Osteocyte (in vitro differentiated cells): ENCODE measurements around the gene MCAM. TPM values are rescaled to one million over a fixed set of nuclear protein-coding genes. Genes with fewer than 3 reads are reported as not detected.

Source experiments
- DNase-seq: peaks from one replicate; pipeline ENCODE4 v3.0.0; 2021; ENCODE audit warnings: mixed read lengths; ENCODE audit not compliant: unreplicated experiment; ENCODE audit errors: extremely low spot score
- H3K27ac Mint-ChIP-seq: one replicate; pipeline ENCODE4 v1.8.0; 2021; ENCODE audit warnings: mild to moderate bottlenecking, mixed read lengths; ENCODE audit not compliant: unreplicated experiment
- H3K27me3 Mint-ChIP-seq: one replicate; pipeline ENCODE4 v1.8.0; 2021; ENCODE audit warnings: mixed read lengths; ENCODE audit not compliant: unreplicated experiment
- H3K36me3 Mint-ChIP-seq: one replicate; pipeline ENCODE4 v1.8.0; 2021; ENCODE audit warnings: mixed read lengths; ENCODE audit not compliant: unreplicated experiment
- H3K4me1 Mint-ChIP-seq: one replicate; pipeline ENCODE4 v1.8.0; 2021; ENCODE audit warnings: mixed read lengths; ENCODE audit not compliant: unreplicated experiment
- H3K4me3 Mint-ChIP-seq: one replicate; pipeline ENCODE4 v1.8.0; 2021; ENCODE audit warnings: mild to moderate bottlenecking, moderate library complexity, mixed read lengths; ENCODE audit not compliant: unreplicated experiment
- H3K9me3 Mint-ChIP-seq: one replicate; pipeline ENCODE4 v1.8.0; 2021; ENCODE audit warnings: mixed read lengths; ENCODE audit not compliant: unreplicated experiment
- total RNA-seq: library from RNA; stranded (reverse); gene quantifications from 2 replicates; pipeline ENCODE4 v1.2.1, GENCODE V29; 2021
- TF ChIP-seq, protein P1 (sequence below): fragments of 200-600 bp; sonication (generic); IDR thresholded peaks from 2 replicates; pipeline ENCODE4 v1.5.0; 2021; ENCODE audit warnings: antibody characterized with exemption, mild to moderate bottlenecking, moderate library complexity

MCAM gene
- total RNA-seq, 1 donor from 2014 or later = 74.9 TPM

DNA sequence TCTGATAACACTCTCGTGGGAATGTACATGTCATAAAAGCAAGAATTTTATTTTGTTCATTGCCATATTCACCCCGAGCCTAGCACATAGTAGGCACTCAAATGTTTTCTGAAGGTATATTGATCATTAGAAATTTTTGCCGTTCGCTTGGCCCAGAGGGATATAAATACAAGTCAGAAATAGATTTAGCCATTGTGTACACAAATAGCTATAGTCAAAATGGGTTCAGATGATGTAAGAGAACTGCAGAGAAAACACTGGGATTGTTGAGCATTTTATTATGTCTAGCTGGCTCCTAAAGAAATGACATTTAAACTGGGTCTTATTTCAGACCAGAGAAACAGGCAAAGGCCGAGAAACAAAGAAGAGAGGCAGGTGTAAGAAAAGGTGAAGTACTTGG lies 49.3 kb downstream of the MCAM start:
- no peaks in the 10 kb centered on the region for H3K36me3 Mint-ChIP-seq
- DNase-seq = no peak
- TF ChIP-seq, protein P1, sequence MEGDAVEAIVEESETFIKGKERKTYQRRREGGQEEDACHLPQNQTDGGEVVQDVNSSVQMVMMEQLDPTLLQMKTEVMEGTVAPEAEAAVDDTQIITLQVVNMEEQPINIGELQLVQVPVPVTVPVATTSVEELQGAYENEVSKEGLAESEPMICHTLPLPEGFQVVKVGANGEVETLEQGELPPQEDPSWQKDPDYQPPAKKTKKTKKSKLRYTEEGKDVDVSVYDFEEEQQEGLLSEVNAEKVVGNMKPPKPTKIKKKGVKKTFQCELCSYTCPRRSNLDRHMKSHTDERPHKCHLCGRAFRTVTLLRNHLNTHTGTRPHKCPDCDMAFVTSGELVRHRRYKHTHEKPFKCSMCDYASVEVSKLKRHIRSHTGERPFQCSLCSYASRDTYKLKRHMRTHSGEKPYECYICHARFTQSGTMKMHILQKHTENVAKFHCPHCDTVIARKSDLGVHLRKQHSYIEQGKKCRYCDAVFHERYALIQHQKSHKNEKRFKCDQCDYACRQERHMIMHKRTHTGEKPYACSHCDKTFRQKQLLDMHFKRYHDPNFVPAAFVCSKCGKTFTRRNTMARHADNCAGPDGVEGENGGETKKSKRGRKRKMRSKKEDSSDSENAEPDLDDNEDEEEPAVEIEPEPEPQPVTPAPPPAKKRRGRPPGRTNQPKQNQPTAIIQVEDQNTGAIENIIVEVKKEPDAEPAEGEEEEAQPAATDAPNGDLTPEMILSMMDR = no peak
- H3K4me3 Mint-ChIP-seq = no peak overlapping the region
- no peaks in the 10 kb centered on the region for H3K27me3 Mint-ChIP-seq
- H3K9me3 Mint-ChIP-seq = no peaks in the 10 kb centered on the region
- H3K27ac Mint-ChIP-seq = no peak overlapping the region
- no peaks in the 10 kb centered on the region for H3K4me1 Mint-ChIP-seq

DNA sequence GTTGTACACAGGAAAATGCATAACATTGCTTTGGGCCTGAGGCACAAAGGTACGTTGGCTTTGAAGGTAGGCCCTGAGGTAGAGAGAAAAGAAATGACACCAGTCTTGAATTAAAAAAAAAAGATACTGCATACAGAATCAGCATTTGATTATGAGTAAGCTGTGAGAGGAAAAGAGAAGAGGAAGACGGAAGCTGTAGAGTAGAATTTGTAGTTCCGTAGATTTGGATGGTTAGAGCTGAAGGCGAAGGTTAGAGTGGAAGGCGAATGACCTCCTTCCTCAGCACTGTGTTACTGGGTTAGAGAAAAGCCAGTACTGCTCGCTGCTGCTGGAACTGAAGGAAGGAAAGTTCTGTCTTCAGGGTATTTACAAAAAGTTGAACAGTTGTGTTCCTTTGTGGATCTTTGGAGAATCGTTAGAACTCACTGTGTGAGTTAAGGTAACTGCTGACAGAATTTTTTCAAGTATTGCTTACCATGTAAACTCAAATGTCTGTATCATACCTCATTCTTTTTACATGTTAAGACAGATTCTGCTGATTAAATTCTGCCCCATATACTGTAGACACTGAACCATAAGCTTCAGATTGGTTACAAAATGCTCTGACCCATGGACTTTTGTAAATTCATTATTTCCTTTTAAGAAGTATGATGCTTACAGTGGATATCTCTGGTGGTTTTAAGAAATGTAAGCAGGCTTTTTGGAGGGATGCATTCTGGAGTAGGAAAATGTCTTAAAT lies 50.2 kb downstream of the MCAM start:
- H3K27me3 Mint-ChIP-seq = no peaks in the 10 kb centered on the region
- H3K36me3 Mint-ChIP-seq = no peaks in the 10 kb centered on the region
- H3K27ac Mint-ChIP-seq = no peak overlapping the region
- no peak for DNase-seq
- H3K4me3 Mint-ChIP-seq = no peak overlapping the region
- TF ChIP-seq, protein P1 = no peak
- H3K9me3 Mint-ChIP-seq = no peaks in the 10 kb centered on the region
- H3K4me1 Mint-ChIP-seq = no peaks in the 10 kb centered on the region

- TF ChIP-seq, protein P1 = no peak
- no peak for DNase-seq
- H3K9me3 Mint-ChIP-seq = no peaks in the 10 kb centered on the region
- H3K27me3 Mint-ChIP-seq = no peaks in the 10 kb centered on the region
- H3K4me3 Mint-ChIP-seq = no peak overlapping the region
- H3K36me3 Mint-ChIP-seq = no peaks in the 10 kb centered on the region
- H3K4me1 Mint-ChIP-seq = no peaks in the 10 kb centered on the region
- no peak overlapping the region for H3K27ac Mint-ChIP-seq
Measured at GRCh38 chr11:119266063-119266462, 50.9 kb downstream of the MCAM start.

- no peak for DNase-seq
Measured at GRCh38 chr11:119263352-119263940, 53.5 kb downstream of the MCAM start.

More at GRCh38 chr11:119263352-119263940, 53.5 kb downstream of the MCAM start:
- Mint-ChIP-seq H3K27ac (no peak overlapping the region), H3K36me3 (no peaks in the 10 kb centered on the region), H3K27me3 (no peaks in the 10 kb centered on the region), H3K9me3 (no peaks in the 10 kb centered on the region), H3K4me3 (no peak overlapping the region), H3K4me1 (peaks cover 1% of the 10 kb centered on the region)
- TF ChIP-seq, protein P1 = no peak
